SK-N-MC (cell line): ENCODE measurements around the gene MYO18A.

Experiments
- EZH2 ChIP-seq: fragments of 200-600 bp; sonication (generic); IDR thresholded peaks from one replicate; pipeline ENCODE4 v1.6.1; 2017; ENCODE audit warnings: antibody characterized with exemption
- POLR2AphosphoS5 ChIP-seq: IDR thresholded peaks from 2 replicates; pipeline ENCODE4 v1.6.1; 2012; ENCODE audit warnings: mild to moderate bottlenecking, low read depth, low read length, borderline replicate concordance

DNA sequence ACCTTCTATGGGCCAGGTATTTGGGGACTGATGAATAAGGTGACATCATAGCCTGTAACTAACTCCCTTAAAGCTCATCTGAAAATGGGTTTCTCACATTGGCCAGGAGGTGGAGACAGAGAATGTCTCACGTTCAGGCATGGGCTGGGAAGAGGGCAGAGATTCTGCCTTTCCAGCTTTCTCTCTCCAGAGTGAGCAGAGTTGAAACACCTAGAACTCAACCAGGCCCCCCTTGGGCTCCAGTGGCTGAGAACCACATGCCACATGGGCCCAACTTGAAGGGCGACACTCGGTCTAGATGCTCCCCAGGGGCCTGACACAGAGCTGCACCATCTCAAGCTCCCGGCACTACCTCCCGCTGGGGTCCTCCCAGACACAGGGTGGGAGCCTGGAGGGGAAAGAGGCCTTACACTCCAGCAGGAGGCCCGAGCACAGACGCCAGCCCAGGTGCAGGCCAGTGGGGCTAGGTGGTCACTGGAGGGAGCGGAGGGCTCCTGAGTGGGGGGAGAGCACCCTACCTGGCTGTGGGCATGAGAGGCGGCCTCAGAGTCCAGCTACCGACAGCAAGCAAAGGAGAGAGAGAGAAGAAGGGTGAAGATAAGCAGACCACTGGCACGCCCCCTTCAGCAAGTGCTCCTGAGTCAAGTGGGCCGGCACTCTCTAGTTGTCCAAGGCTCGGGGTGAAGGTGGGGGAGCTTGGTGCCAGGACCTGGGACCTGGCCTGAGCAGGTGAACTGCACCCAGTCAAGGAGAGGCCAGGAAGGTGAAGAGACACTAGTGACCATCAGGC is 55.9 kb downstream of the MYO18A start:
- TF ChIP-seq EZH2 (no peak), POLR2AphosphoS5 (no peak)
